A375 (cell line): ENCODE data around the gene TEF. TPM values are rescaled to one million over a fixed set of nuclear protein-coding genes. Genes with fewer than 3 reads are reported as not detected.

Experiments used
- small RNA-seq: library from RNA; depleted of rRNA; stranded (forward); fragments of <200 nt; gene quantifications from one replicate; pipeline ENCODE3, GENCODE V24; 2014
- total RNA-seq: library from RNA; depleted of rRNA; stranded (reverse); fragments of >200 nt; shearing (Covaris generic); gene quantifications from 2 replicates; pipeline ENCODE4 v1.2.3, GENCODE V29; 2014; rRNA removed

Gene TEF
- 4.8 and 5.5 TPM in 2 replicates for total RNA-seq

GRCh38 chr22:41381329-41382097 is at the start of gene TEF:
Gene TEF, plus strand, starts transcription at chr22:41381942. Its CDS starts 103 bp downstream, at chr22:41382045.

GRCh38 chr22:41446639-41447434 is 65.1 kb downstream of the TEF start, which contains the start of gene TOB2:
Gene TOB2, minus strand, starts transcription at chr22:41446801. Its CDS starts 9,456 bp downstream, at chr22:41437345.

Small RNA genes within 50 kb of the gene (small RNA-seq; reads per million reads assigned to genes)
- not detected for gene RNU6-495P

Other genes starting within 250 kb of the TEF start
- gene L3MBTL2, start 176.6 kb upstream of the TEF start, total RNA-seq, result 21.2 and 22.7 TPM in 2 replicates
- gene CHADL, start 141.0 kb upstream of the TEF start, total RNA-seq, result 1.0 and 1.2 TPM in 2 replicates
- 80.0 and 88.7 TPM in 2 replicates for gene RANGAP1, start 95.8 kb upstream of the TEF start, total RNA-seq
- 34.8 and 35.3 TPM in 2 replicates for gene ZC3H7B, start 80.4 kb upstream of the TEF start, total RNA-seq
- 25.1 and 25.4 TPM in 2 replicates for gene TOB2, start 64.9 kb downstream of the TEF start, total RNA-seq
- 67.3 and 74.7 TPM in 2 replicates for gene PHF5A, start 86.8 kb downstream of the TEF start, total RNA-seq
- 45.5 and 51.5 TPM in 2 replicates for gene ACO2, start 87.2 kb downstream of the TEF start, total RNA-seq
- gene POLR3H, start 162.5 kb downstream of the TEF start, total RNA-seq, result 15.0 and 22.0 TPM in 2 replicates
- gene CSDC2, start 179.1 kb downstream of the TEF start, total RNA-seq, result 0.13 TPM in 1 of 2 replicates, not detected in the other
- gene PMM1, start 207.9 kb downstream of the TEF start, total RNA-seq, result 13.2 and 16.8 TPM in 2 replicates
- 19.8 and 25.2 TPM in 2 replicates for gene DESI1, start 239.1 kb downstream of the TEF start, total RNA-seq
- gene XRCC6, start 239.4 kb downstream of the TEF start, total RNA-seq, result 310 and 343 TPM in 2 replicates